HepG2 (cell line): Measurements from ENCODE around the gene HIBADH. TPM values are rescaled to one million over a fixed set of nuclear protein-coding genes. Genes with fewer than 3 reads are reported as not detected.

ENCODE experiments used
- ATAC-seq: fragments of 200-7000 bp; cut with Tn5 transposase; 3 replicates; pipeline ENCODE4 v1.9.1; 2020; ENCODE audit warnings: mild to moderate bottlenecking, moderate library complexity
- BruUV-seq: library from RNA; stranded (reverse); fragments of 400-500 nt; replicated peaks from 2 replicates; lab custom pipeline; 2021; lab: Mats Ljungman, UMichigan
- CTCF ChIA-PET: fragments of 300-600 bp; formaldehyde crosslinking; extraction: SDS; loops from one replicate; lab custom pipeline; 2021; ENCODE audit warnings: low total read pairs, inconsistent platforms, low intra/inter-chr PET ratio; lab: Yijun Ruan, JAX
- POLR2A ChIA-PET: fragments of 350-600 bp; sonication (Branson Sonifier 250); formaldehyde crosslinking; loops from one replicate; lab custom pipeline; 2020; ENCODE audit warnings: antibody characterized with exemption, inconsistent platforms; lab: Yijun Ruan, JAX
- DNase-seq: peaks from one replicate; pipeline ENCODE4 v3.0.0-alpha.2; 2015; ENCODE audit warnings: low spot score
- FAIRE-seq: peaks from 3 replicates; lab custom pipeline; 2011; peaks lifted over from hg19 to GRCh38; lab: Jason Lieb, UNC
- H2AFZ ChIP-seq: one replicate; pipeline ENCODE4 v1.6.1; 2011; ENCODE audit warnings: low read length, inconsistent platforms
- H3K27ac ChIP-seq: fragments of 300-600 bp; 3 replicates; pipeline ENCODE4 v1.8.0; 2011; ENCODE audit warnings: mixed run types, mild to moderate bottlenecking, mixed read lengths, low read length, inconsistent platforms; ENCODE audit not compliant: insufficient read depth; ENCODE audit errors: extremely low read length
- H3K27me3 ChIP-seq, 2 experiments: fragments of 200-600 bp in 1 of 2; 2 replicates in 1 of 2; 3 replicates in 1 of 2; pipeline versions ENCODE4 v1.6.0 to v1.8.0; 2011; ENCODE audit warnings: low read length in 2 of 2, mild to moderate bottlenecking in 2 of 2, moderate library complexity in 2 of 2, inconsistent platforms in 1 of 2; ENCODE audit not compliant: insufficient read depth in 2 of 2, control insufficient read depth in 1 of 2
- H3K36me3 ChIP-seq, 2 experiments: fragments of 200-600 bp in 1 of 2; replicated peaks in 1 of 2; 2 replicates in 1 of 2; 3 replicates in 1 of 2; pipeline versions ENCODE4 v1.5.1 to v1.8.0; 2011; ENCODE audit warnings: low read length in 2 of 2, inconsistent platforms in 1 of 2; ENCODE audit not compliant: insufficient read depth in 2 of 2, control insufficient read depth in 1 of 2
- H3K4me1 ChIP-seq: 2 replicates; pipeline ENCODE4 v1.5.1; 2012; ENCODE audit warnings: low read length, inconsistent platforms; ENCODE audit not compliant: insufficient read depth
- H3K4me2 ChIP-seq: 2 replicates; pipeline ENCODE4 v1.6.0; 2011; ENCODE audit warnings: low read depth, low read length, inconsistent platforms
- H3K4me3 ChIP-seq, 3 experiments: fragments of 200-600 bp in 1 of 3; sonication (generic), shearing (Covaris generic) in 1 of 3; replicated peaks in 1 of 3; 2 replicates each; pipeline ENCODE4 v1.5.1; 2011 to 2016; ENCODE audit warnings: low read length in 3 of 3, inconsistent platforms in 2 of 3, low read depth in 2 of 3, mild to moderate bottlenecking in 2 of 3, control low read depth in 1 of 3, mixed read lengths in 1 of 3; ENCODE audit not compliant: insufficient read depth in 1 of 3
- H3K79me2 ChIP-seq: one replicate; pipeline ENCODE4 v1.6.1; 2011; ENCODE audit warnings: low read length, inconsistent platforms; ENCODE audit not compliant: insufficient read depth
- H3K9ac ChIP-seq: 2 replicates; pipeline ENCODE4 v1.6.0; 2011; ENCODE audit warnings: mild to moderate bottlenecking, low read depth, low read length, inconsistent platforms; ENCODE audit not compliant: insufficient read depth
- H3K9me3 ChIP-seq: 2 replicates; pipeline ENCODE4 v1.5.1; 2012; ENCODE audit warnings: mild to moderate bottlenecking, low read length
- H4K20me1 ChIP-seq: 2 replicates; pipeline ENCODE4 v1.6.0; 2011; ENCODE audit warnings: inconsistent platforms, mild to moderate bottlenecking, low read length, moderate library complexity; ENCODE audit not compliant: insufficient read depth
- DMTF1 ChIP-seq: sonication (generic); formaldehyde crosslinking; IDR thresholded peaks from 2 replicates; pipeline ENCODE4 v1.4.0; 2020; ENCODE audit warnings: mild to moderate bottlenecking, missing genetic modification reagents
- FOSL2 ChIP-seq: sonication (generic); formaldehyde crosslinking; IDR thresholded peaks from 2 replicates; pipeline ENCODE4 v1.4.0; 2020; ENCODE audit warnings: missing genetic modification reagents
- GTF3A ChIP-seq: sonication (generic); formaldehyde crosslinking; conservative IDR thresholded peaks from 2 replicates; pipeline ENCODE4 v1.4.0; 2020; ENCODE audit warnings: mild to moderate bottlenecking, missing genetic modification reagents
- HMG20A ChIP-seq: IDR thresholded peaks from 2 replicates; pipeline ENCODE4 v1.6.1; 2016; ENCODE audit warnings: borderline replicate concordance
- JUNB ChIP-seq: sonication (generic); formaldehyde crosslinking; IDR thresholded peaks from 2 replicates; pipeline ENCODE4 v1.8.0; 2022; ENCODE audit warnings: missing genetic modification reagents, mild to moderate bottlenecking, borderline replicate concordance
- MTA1 ChIP-seq: sonication (generic); formaldehyde crosslinking; IDR thresholded peaks from 2 replicates; pipeline ENCODE4 v1.4.0; 2020; ENCODE audit warnings: missing genetic modification reagents, mild to moderate bottlenecking, borderline replicate concordance
- NR2C2 ChIP-seq: sonication (generic); formaldehyde crosslinking; IDR thresholded peaks from 2 replicates; pipeline ENCODE4 v1.4.0; 2020; ENCODE audit warnings: missing genetic modification reagents, mild to moderate bottlenecking, moderate library complexity, borderline replicate concordance
- POLR2A ChIP-seq, 2 experiments: IDR thresholded peaks; 2 replicates each; pipeline ENCODE4 v1.6.1; 2011; ENCODE audit warnings: low read depth in 2 of 2, low read length in 2 of 2, mild to moderate bottlenecking in 1 of 2, moderate library complexity in 1 of 2; ENCODE audit not compliant: insufficient read depth in 1 of 2
- RCOR2 ChIP-seq: IDR thresholded peaks from 2 replicates; pipeline ENCODE4 v1.6.1; 2016; ENCODE audit warnings: missing biosample characterization, missing genetic modification reagents
- REL ChIP-seq: sonication (generic); formaldehyde crosslinking; conservative IDR thresholded peaks from 2 replicates; pipeline ENCODE4 v1.8.0; 2022; ENCODE audit warnings: mild to moderate bottlenecking, missing genetic modification reagents, moderate library complexity
- SIN3A ChIP-seq: IDR thresholded peaks from 2 replicates; pipeline ENCODE4 v1.6.1; 2011; ENCODE audit warnings: low read depth, mild to moderate bottlenecking, control low read depth, low read length, borderline replicate concordance
- TCF12 ChIP-seq, 2 experiments: fragments of 450-650 bp in 1 of 2; sonication (generic) in 1 of 2; formaldehyde crosslinking in 1 of 2; IDR thresholded peaks; 2 replicates each; pipeline versions ENCODE4 v1.6.1 to v1.8.0; 2017 to 2022; ENCODE audit warnings: antibody characterized with exemption in 1 of 2, mild to moderate bottlenecking in 1 of 2, missing genetic modification reagents in 1 of 2, moderate library complexity in 1 of 2
- THAP11 ChIP-seq: IDR thresholded peaks from 2 replicates; pipeline ENCODE4 v1.6.1; 2016; ENCODE audit warnings: missing biosample characterization, missing genetic modification reagents
- ZNF136 ChIP-seq: sonication (generic); formaldehyde crosslinking; IDR thresholded peaks from 2 replicates; pipeline ENCODE4 v1.8.1; 2022; ENCODE audit warnings: low read depth, mild to moderate bottlenecking, moderate library complexity, missing genetic modification reagents
- ZNF180 ChIP-seq: sonication (generic); formaldehyde crosslinking; IDR thresholded peaks from 2 replicates; pipeline ENCODE4 v1.4.0; 2020; ENCODE audit warnings: low read depth, missing genetic modification reagents, borderline replicate concordance
- ZNF275 ChIP-seq: sonication (generic); formaldehyde crosslinking; IDR thresholded peaks from 2 replicates; pipeline ENCODE4 v1.8.0; 2022; ENCODE audit warnings: missing genetic modification reagents, mild to moderate bottlenecking, inconsistent platforms, borderline replicate concordance
- ZNF546 ChIP-seq: sonication (generic); formaldehyde crosslinking; conservative IDR thresholded peaks from 2 replicates; pipeline ENCODE4 v1.8.1; 2023; ENCODE audit warnings: mild to moderate bottlenecking, missing genetic modification reagents
- ZNF549 ChIP-seq: sonication (generic); formaldehyde crosslinking; IDR thresholded peaks from 2 replicates; pipeline ENCODE4 v1.5.0; 2020; ENCODE audit warnings: missing genetic modification reagents
- ZNF780A ChIP-seq: sonication (generic); formaldehyde crosslinking; IDR thresholded peaks from 2 replicates; pipeline ENCODE4 v1.8.0; 2022; ENCODE audit warnings: mild to moderate bottlenecking, missing genetic modification reagents, moderate library complexity
- WGBS: methylation state at CpG from one replicate; pipeline ENCODE4 v1.1.6; 2017; ENCODE audit warnings: low lambda C conversion rate; 5-methylcytosine and 5-hydroxymethylcytosine counted together
- in situ Hi-C: cut with HindIII; loops from 2 replicates; pipeline ENCODE4 v1.10.0; 2017; ENCODE audit warnings: low pct_unique_long_range_greater_than_20kb; ENCODE audit not compliant: extremely low pct_ligation_motif_present
- intact Hi-C: fragments of 100-400 bp; cut with micrococcal nuclease; formaldehyde crosslinking; loops from one replicate; pipeline ENCODE4 v1.10.0; 2022; ENCODE audit not compliant: unreplicated experiment
- polyA plus RNA-seq, 8 experiments: library from polyadenylated mRNA; depleted of rRNA in 3 of 8; stranded (reverse) in 7 of 8; unstranded in 1 of 8; fragments of >200 nt; fragmentation: Illumina TruSeq in 4 of 8; extraction: Trizol in 4 of 8; gene quantifications; 2 replicates each; pipeline versions ENCODE4 v1.2.1 to v1.2.3, GENCODE V29; 2011 to 2016; ENCODE audit warnings: low read depth in 4 of 8, missing spikeins in 1 of 8, mixed read lengths in 1 of 8; ENCODE audit not compliant: insufficient read depth in 1 of 8
- total RNA-seq, 5 experiments: library from RNA; depleted of rRNA; stranded (reverse); fragments of >200 nt; fragmentation: Illumina TruSeq; extraction: Trizol; gene quantifications; 2 replicates each; pipeline ENCODE4 v1.2.3, GENCODE V29; 2016; ENCODE audit warnings: low read depth in 1 of 5
- TF ChIP-seq, protein P1 (sequence below): sonication (generic); formaldehyde crosslinking; IDR thresholded peaks from 2 replicates; pipeline ENCODE4 v1.8.0; 2022; ENCODE audit warnings: missing genetic modification reagents, low read depth, mild to moderate bottlenecking, borderline replicate concordance

Gene HIBADH
- total and polyA plus RNA-seq, 2 of the 13 experiments (the other 11 are each of a cell fraction or from before 2014, with no cell fraction given), result 49.9 to 59.5 TPM

DNA sequence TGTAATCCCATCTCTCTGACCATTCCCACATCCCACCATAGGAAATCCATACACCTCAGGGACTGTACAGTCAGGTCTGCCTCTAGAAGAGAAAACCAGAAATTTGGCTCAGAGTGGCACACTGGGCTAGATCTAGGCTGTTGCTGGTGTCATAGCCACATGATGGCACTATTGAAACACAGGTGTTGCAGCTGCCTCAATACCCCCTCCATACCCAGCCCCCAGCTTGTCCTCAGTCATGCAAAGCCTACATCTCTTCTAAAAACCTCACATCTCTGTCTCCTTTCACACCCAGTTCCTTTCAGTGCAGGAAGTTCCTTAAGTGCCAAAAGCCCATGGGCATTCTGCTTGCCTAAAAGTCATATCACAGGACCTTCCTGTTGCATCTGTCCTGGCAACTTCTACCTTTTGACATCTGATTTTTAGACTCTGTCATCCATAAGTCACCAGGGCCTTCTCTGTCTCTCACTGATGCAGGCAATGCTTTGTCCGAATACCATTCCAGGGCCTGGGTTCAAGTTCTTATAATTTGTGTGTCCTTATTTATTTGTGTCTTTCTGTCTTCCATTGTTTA, 27.0 kb upstream of the HIBADH start (continued):
- peak; percentile 26; the same call in 1 of the 2 replicates for TF ChIP-seq FOSL2
- no peak for TF ChIP-seq GTF3A (CRISPR knock-in tag)
- no peak for TF ChIP-seq REL (CRISPR knock-in tag)

GRCh38 chr7:27689150-27689549, 26.5 kb upstream of the HIBADH start:
- Histone ChIP-seq H3K27me3 (no peaks in the 10 kb centered on the region), H3K79me2 (no peaks in the 10 kb centered on the region), H3K4me2 (no peak overlapping the region), H3K4me3 (no peak overlapping the region), H3K27ac (no peak overlapping the region), H3K36me3 (no peaks in the 10 kb centered on the region), H4K20me1 (no peaks in the 10 kb centered on the region), H3K9ac (no peak overlapping the region), H3K4me1 (peaks cover 35% of the 10 kb centered on the region), H2AFZ (no peak overlapping the region), H3K9me3 (no peaks in the 10 kb centered on the region)
- WGBS, result 92% methylated on average over 1 of the region's 1 CpG
- in situ Hi-C loops, result loop anchor here (10.0 kb wide), 1 partner anchor 236 kb away; no protein-coding TSS in a partner anchor
- POLR2A ChIA-PET, result no interaction called here
- CTCF ChIA-PET, result interaction anchor here (0.9 to 1.3 kb wide), 3 partner anchors 86 to 245 kb away, joined by 3 to 4 read pairs (median 3); no protein-coding TSS in a partner anchor
- no peak for DNase-seq
- FAIRE-seq, result no peak
- no TSS peak for BruUV-seq
- intact Hi-C loops, result loop anchor here (1.0 kb wide), 3 partner anchors 51 to 232 kb away; partner anchors contain the start of gene TAX1BP1
- no peak for ATAC-seq
- TF ChIP-seq SIN3A (no peak), ZNF549 (CRISPR knock-in tag) (no peak), RCOR2 (CRISPR knock-in tag) (no peak), ZNF275 (no peak), MTA1 (CRISPR knock-in tag) (no peak), ZNF136 (no peak), ZNF780A (CRISPR knock-in tag) (no peak), POLR2A (IDR thresholded peaks at IDR 0.05; ENCODE audit: insufficient read depth in 1 of 2, low read depth in 2 of 2, low read length in 2 of 2) (no peak), TCF12 (IDR thresholded peaks at IDR 0.05) (no peak), TCF12 (CRISPR knock-in tag; IDR thresholded peaks at IDR 0.05) (no peak), THAP11 (CRISPR knock-in tag) (no peak), JUNB (CRISPR knock-in tag) (no peak), ZNF180 (no peak), HMG20A (CRISPR knock-in tag) (no peak), NR2C2 (CRISPR knock-in tag) (no peak), DMTF1 (CRISPR knock-in tag) (no peak), ZNF546 (CRISPR knock-in tag) (no peak)
- TF ChIP-seq, protein P1, sequence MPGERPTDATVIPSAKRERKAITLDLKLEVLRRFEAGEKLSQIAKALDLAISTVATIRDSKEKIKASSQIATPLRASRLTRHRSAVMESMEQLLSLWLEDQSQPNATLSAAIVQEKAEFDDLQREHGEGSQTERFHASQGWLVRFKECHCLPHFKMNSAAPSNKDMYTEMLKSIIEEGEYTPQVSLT (CRISPR knock-in tag), result no peak
- TF ChIP-seq, all 625 proteins: peak for 0
